ENCODE data around the gene ACOT7. TPM values are rescaled to one million over a fixed set of nuclear protein-coding genes. Genes with fewer than 3 reads are reported as not detected.
A peak's percentile ranks its signal among the peaks of the same experiment; 100 is the strongest.

ACOT7 gene
- total RNA-seq, 2 donors from 2014 or later: 6.6 to 10.7 TPM

GRCh38 chr1:6286266-6286665 lies 107.3 kb downstream of the ACOT7 start:
- no peaks in the 10 kb centered on the region for H3K36me3 ChIP-seq
- no peak overlapping the region for H3K4me3 ChIP-seq
- H3K27me3 ChIP-seq: no peaks in the 10 kb centered on the region
- peaks cover 0 to 20% of the 10 kb centered on the region in 2 donors for H3K4me1 ChIP-seq
- no peak overlapping the region for H3K27ac ChIP-seq
- H3K9me3 ChIP-seq: no peaks in the 10 kb centered on the region
- DNase-seq (ENCODE audit: low spot score): no peak
- TF ChIP-seq, protein P1, sequence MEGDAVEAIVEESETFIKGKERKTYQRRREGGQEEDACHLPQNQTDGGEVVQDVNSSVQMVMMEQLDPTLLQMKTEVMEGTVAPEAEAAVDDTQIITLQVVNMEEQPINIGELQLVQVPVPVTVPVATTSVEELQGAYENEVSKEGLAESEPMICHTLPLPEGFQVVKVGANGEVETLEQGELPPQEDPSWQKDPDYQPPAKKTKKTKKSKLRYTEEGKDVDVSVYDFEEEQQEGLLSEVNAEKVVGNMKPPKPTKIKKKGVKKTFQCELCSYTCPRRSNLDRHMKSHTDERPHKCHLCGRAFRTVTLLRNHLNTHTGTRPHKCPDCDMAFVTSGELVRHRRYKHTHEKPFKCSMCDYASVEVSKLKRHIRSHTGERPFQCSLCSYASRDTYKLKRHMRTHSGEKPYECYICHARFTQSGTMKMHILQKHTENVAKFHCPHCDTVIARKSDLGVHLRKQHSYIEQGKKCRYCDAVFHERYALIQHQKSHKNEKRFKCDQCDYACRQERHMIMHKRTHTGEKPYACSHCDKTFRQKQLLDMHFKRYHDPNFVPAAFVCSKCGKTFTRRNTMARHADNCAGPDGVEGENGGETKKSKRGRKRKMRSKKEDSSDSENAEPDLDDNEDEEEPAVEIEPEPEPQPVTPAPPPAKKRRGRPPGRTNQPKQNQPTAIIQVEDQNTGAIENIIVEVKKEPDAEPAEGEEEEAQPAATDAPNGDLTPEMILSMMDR (IDR thresholded peaks at IDR 0.05): no peak

DNA sequence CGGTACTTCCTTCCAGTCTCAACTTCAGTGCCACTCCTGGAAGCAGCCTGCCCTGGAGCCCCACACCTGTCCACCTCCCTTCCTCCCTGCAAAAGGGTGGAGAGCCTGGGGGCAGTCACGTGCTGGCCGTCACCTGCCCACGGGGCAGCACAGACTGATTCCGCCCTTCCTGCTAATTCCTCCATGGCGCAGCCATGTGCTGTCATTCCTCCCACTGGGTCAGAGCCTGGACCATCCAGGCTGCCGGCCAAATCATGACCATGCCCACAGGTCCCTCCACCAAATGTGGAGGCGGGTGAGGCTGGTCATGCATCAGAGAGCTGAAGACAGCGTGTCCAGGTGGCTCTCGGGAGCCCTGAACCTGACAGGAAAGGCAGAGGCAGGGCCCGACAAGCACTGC lies 108.2 kb downstream of the ACOT7 start:
- Histone ChIP-seq H3K9me3 (no peaks in the 10 kb centered on the region), H3K27me3 (no peaks in the 10 kb centered on the region), H3K4me3 (no peak overlapping the region), H3K36me3 (no peaks in the 10 kb centered on the region), H3K27ac (no peak overlapping the region), H3K4me1 (peaks cover 0 to 20% of the 10 kb centered on the region in 2 donors)
- no peak for DNase-seq (ENCODE audit: low spot score)
- TF ChIP-seq, protein P1 (IDR thresholded peaks at IDR 0.05): no peak

- H3K27me3 ChIP-seq: no peaks in the 10 kb centered on the region
- no peaks in the 10 kb centered on the region for H3K36me3 ChIP-seq
- H3K4me1 ChIP-seq: no peaks in the 10 kb centered on the region
- no peak for DNase-seq (ENCODE audit: low spot score)
- no peak overlapping the region for H3K27ac ChIP-seq
- no peak overlapping the region for H3K4me3 ChIP-seq
- TF ChIP-seq, protein P1 (IDR thresholded peaks at IDR 0.05): no peak
- H3K9me3 ChIP-seq: no peaks in the 10 kb centered on the region
Measured at GRCh38 chr1:6282577-6283270, 110.8 kb downstream of the ACOT7 start.

DNA sequence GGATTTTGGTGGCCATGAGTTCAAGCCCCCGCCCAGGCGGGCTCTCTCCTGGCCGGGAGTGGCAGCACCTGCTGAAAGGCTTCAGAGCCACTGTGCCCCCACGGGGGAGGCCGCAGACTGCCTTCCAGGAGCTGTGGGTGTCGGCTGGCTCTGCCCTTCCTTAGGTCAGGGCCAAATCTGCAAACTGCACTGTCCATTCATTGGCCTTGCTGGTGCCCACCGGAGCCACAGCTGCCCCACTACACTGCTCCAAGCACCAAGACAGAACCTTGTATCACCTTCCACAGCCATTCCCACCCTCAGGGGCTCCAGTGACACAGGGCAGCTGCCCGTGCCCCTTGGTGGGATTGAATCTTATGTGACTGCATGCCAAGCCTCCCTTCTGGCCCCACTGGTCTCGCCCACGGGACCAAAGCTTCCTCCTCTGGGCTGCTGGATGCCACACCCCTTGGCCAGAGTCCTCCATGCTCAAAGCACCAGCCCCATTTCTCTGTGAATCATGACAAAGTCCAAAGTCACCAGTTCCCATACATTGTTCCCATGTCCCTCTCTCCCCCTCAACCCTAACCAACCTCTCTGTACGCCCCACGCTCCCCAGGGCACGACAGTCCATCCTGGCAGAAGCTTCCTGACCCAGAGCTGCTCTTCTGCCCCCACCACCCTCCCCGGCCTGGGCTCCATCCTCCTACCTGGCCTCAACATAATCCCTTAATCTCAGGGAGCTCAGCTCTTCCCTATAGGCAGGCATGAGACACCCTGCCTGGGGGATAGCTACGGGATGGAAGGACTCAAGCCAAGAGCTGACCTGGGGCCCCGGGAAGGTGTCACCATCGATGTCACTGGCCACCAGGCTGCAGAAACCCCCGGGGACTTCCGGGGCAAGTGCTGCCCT lies 111.8 kb downstream of the ACOT7 start:
- Histone ChIP-seq H3K4me3 (no peak overlapping the region), H3K9me3 (no peaks in the 10 kb centered on the region), H3K4me1 (peaks cover 0 to 4% of the 10 kb centered on the region in 2 donors), H3K36me3 (no peaks in the 10 kb centered on the region), H3K27me3 (no peaks in the 10 kb centered on the region), H3K27ac (no peak overlapping the region)
- TF ChIP-seq, protein P1 (IDR thresholded peaks at IDR 0.05): no peak
- no peak for DNase-seq (ENCODE audit: low spot score)

GRCh38 chr1:6280761-6281451 lies 112.7 kb downstream of the ACOT7 start:
- H3K27me3 ChIP-seq: no peaks in the 10 kb centered on the region
- DNase-seq (ENCODE audit: low spot score): no peak

More at GRCh38 chr1:6280761-6281451, 112.7 kb downstream of the ACOT7 start:
- Histone ChIP-seq H3K4me1 (peaks cover 0 to 12% of the 10 kb centered on the region in 2 donors), H3K9me3 (no peaks in the 10 kb centered on the region), H3K27ac (no peak overlapping the region), H3K4me3 (no peak overlapping the region), H3K36me3 (no peaks in the 10 kb centered on the region)
- TF ChIP-seq, protein P1 (IDR thresholded peaks at IDR 0.05): peak in 1 of 2 donors; percentile 54
